ENCODE results near the gene PSMB7.

The PSMB7 gene

GRCh38 chr9:124410321-124410913, 4.8 kb downstream of the PSMB7 start:
- no peak for DNase-seq (ENCODE audit: low read depth)

GRCh38 chr9:124409410-124409809, 5.8 kb downstream of the PSMB7 start:
- no peak for DNase-seq (ENCODE audit: low read depth)

GRCh38 chr9:124403246-124403645, 12.0 kb downstream of the PSMB7 start:
- DNase-seq (ENCODE audit: low read depth): no peak

GRCh38 chr9:124399968-124400940, 15.0 kb downstream of the PSMB7 start:
- no peak for DNase-seq (ENCODE audit: low read depth)

- no peak for DNase-seq (ENCODE audit: low read depth)
These were observed 15.8 kb downstream of the PSMB7 start for GRCh38 chr9:124399323-124399967.

- no peak for DNase-seq (ENCODE audit: low read depth)
These were observed 16.9 kb downstream of the PSMB7 start for GRCh38 chr9:124398191-124398935.

GRCh38 chr9:124395826-124396225, 19.4 kb downstream of the PSMB7 start:
- no peak for DNase-seq (ENCODE audit: low read depth)

GRCh38 chr9:124394596-124394995, 20.6 kb downstream of the PSMB7 start:
- DNase-seq (ENCODE audit: low read depth): no peak

- DNase-seq (ENCODE audit: low read depth): no peak
These were observed 21.1 kb downstream of the PSMB7 start for GRCh38 chr9:124394167-124394566.

GRCh38 chr9:124392871-124393460, 22.3 kb downstream of the PSMB7 start:
- DNase-seq (ENCODE audit: low read depth): no peak

GRCh38 chr9:124392254-124392870, 22.9 kb downstream of the PSMB7 start:
- no peak for DNase-seq (ENCODE audit: low read depth)

GRCh38 chr9:124390794-124391658, 24.2 kb downstream of the PSMB7 start:
- DNase-seq (ENCODE audit: low read depth): no peak

- DNase-seq (ENCODE audit: low read depth): no peak
These were observed 25.9 kb downstream of the PSMB7 start for GRCh38 chr9:124389146-124389939.

- DNase-seq (ENCODE audit: low read depth): no peak
These were observed 26.8 kb downstream of the PSMB7 start for GRCh38 chr9:124388275-124389048.

- no peak for DNase-seq (ENCODE audit: low read depth)
These were observed 29.0 kb downstream of the PSMB7 start for GRCh38 chr9:124386201-124386600.

- no peak for DNase-seq (ENCODE audit: low read depth)
These were observed 29.6 kb downstream of the PSMB7 start for GRCh38 chr9:124385623-124386022.

GRCh38 chr9:124384846-124385245, 30.4 kb downstream of the PSMB7 start:
- DNase-seq (ENCODE audit: low read depth): no peak

GRCh38 chr9:124384210-124384609, 31.0 kb downstream of the PSMB7 start:
- no peak for DNase-seq (ENCODE audit: low read depth)

All from stimulated activated CD8-positive, alpha-beta memory T cell treated with anti-CD3 and anti-CD28 coated beads, Interleukin-7, amount 100 ng/mL, for 24 hours (primary cell).